HG02885 (cell line): ENCODE measurements around the gene ADAM12.

ENCODE experiments used
- ATAC-seq: cut with Tn5 transposase; IDR thresholded peaks from one replicate; pipeline ENCODE4 v1.9.1; 2021; ENCODE audit warnings: mild to moderate bottlenecking; ENCODE audit not compliant: unreplicated experiment, poor library complexity

Gene ADAM12

GRCh38 chr10:126387931-126388911, at the start of gene ADAM12:
ADAM12 (minus strand) TSS chr10:126388477; CDS start chr10:126388145, 332 bp downstream.
- ATAC-seq, result no peak

GRCh38 chr10:126437635-126438406, 49.5 kb upstream of the ADAM12 start:
- no peak for ATAC-seq

GRCh38 chr10:126434235-126434634, 46.0 kb upstream of the ADAM12 start:
- ATAC-seq, result no peak

DNA sequence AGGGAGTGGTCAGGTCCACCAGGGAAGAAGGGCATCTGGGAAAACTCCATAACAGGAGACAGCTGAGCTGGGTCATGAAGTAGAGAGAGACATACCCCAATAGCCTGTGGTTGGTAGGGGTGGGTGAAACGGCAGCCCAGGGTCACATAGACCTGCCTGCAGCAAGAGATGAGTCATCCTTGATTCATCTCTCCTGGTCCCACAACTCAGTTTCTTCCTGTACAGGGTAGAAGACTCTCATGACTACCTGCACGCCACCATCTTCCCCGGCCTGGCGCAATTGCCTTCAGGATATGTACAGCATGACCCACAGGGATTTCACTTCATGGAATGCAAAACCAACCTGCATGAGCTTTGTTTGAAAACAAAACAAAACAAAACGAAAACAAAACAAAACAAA, 45.1 kb upstream of the ADAM12 start:
- ATAC-seq, result no peak

DNA sequence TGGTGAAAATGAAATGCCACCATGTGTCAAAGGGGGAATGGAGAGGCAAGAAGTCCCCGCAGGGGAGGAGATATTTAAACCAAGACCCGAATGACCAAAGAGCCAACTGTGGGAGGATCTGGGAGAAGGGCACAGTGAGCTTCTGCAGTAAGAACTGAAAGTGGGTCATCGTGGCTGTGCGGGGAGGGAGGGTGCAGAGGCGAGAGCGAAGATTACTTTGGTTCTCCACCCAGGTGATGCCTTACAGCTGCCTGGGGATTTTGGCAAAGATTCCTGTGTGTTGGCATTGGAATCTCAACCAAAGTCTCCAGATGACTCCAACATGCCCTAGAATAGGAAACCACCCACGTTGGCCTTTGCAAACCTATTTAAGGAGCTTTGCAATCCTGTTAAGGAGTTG, 44.2 kb upstream of the ADAM12 start:
- no peak for ATAC-seq

- ATAC-seq, result no peak
Measured at GRCh38 chr10:126431816-126432215, 43.5 kb upstream of the ADAM12 start.

GRCh38 chr10:126430512-126430911, 42.2 kb upstream of the ADAM12 start:
- ATAC-seq, result no peak

DNA sequence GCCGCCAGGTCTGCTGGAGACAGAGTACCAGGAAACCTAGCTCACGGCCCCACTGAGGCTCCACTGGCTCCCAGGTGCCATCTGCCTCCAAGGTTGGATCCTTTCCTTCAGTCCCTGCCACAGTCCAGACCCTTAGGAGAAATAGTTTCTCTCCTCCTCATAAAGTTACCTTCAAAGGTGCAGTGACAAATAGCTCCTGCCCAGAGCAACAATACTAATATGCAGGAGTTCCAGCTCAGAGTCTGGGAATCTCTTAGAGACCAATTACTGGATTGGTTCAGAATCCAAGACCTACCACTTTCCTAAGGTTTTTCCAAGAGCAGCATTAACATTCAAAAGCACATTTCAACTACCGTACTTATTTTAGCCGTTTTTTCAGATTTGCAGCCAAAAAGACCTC, 41.0 kb upstream of the ADAM12 start:
- no peak for ATAC-seq

GRCh38 chr10:126425489-126426065, 37.3 kb upstream of the ADAM12 start:
- no peak for ATAC-seq

- ATAC-seq, result no peak
Measured at GRCh38 chr10:126425032-126425431, 36.8 kb upstream of the ADAM12 start.

DNA sequence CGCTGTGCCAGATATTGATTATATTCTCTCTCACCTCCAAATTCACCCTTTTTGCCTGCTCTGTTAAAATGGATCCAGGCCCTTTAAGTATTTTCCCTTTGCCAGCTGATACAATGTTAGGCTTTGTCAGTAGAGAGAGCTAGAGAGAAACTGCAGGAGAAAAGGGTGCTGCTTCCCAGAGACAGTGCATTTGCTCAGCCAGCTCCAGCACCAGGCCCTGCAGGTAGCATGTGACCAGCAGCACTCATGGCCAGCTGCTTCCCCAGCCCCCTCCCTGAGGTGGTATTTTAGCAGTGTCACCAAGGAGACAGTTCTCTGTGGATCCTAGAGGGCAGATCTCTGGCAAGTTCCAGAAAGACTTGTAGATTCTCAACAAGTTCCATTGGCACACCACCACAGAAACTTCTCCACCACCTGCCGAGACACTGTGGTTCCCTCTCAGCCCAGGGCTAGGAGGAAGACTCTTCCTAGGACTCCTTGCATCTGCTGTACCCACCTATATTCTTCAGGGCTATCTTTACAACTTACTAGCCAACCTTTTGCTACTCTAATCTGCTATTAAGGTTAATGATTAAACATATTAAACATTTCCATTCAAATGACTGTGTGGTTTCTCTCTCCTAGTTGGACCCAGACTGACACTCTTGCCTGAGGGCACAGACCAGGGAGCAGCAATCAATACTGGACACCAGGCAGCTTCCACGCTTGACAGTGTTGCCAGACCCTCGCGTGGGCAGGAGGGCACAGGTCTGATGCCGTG, 35.6 kb upstream of the ADAM12 start:
- no peak for ATAC-seq

GRCh38 chr10:126422567-126422966, 34.3 kb upstream of the ADAM12 start:
- no peak for ATAC-seq

DNA sequence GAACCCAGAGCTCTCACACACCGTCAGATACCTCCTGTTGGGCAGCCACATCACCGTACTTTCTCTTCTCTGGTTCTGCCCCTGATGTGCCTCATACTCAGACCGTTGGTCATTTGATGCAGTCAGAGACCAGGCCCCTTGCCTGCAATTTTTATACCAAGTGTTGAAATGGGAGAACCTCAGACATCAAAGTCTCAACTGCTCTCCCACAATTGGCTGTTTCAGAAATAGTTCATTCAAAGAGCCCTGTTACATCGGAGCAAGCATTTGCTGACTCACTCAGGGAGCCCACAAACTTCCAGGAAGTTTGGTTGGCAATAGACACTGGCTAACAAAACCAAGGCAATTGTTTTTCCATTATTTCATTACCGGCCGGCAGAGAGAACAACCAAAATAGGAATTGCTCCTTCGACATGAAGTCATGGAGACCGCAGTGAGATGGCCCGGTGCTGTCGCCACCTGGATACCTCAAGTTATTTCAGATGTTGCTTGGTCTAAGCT, 33.5 kb upstream of the ADAM12 start:
- no peak for ATAC-seq

- no peak for ATAC-seq
Measured at GRCh38 chr10:126420567-126421300, 32.5 kb upstream of the ADAM12 start.

- ATAC-seq, result no peak
Measured at GRCh38 chr10:126417220-126417825, 29.0 kb upstream of the ADAM12 start.

DNA sequence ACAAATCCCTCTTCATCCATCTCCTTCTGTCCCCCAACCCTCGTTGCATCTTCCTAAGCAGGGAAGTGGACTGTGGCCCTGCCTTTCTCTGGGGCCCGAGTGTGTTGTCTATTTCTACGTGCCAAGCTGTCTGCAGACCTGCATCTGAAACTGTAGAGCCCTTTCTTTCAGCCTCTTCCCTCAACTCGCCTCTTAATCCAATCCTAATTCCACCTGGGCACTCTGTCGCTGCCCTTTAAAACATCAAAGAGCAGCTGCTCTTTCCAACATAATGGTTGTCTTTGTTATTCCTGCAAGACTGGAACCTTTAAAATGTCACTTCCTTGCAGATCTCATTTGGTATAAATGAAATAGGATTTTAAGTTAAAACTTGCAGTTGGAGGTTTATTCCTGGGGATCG, 21.5 kb upstream of the ADAM12 start:
- no peak for ATAC-seq

DNA sequence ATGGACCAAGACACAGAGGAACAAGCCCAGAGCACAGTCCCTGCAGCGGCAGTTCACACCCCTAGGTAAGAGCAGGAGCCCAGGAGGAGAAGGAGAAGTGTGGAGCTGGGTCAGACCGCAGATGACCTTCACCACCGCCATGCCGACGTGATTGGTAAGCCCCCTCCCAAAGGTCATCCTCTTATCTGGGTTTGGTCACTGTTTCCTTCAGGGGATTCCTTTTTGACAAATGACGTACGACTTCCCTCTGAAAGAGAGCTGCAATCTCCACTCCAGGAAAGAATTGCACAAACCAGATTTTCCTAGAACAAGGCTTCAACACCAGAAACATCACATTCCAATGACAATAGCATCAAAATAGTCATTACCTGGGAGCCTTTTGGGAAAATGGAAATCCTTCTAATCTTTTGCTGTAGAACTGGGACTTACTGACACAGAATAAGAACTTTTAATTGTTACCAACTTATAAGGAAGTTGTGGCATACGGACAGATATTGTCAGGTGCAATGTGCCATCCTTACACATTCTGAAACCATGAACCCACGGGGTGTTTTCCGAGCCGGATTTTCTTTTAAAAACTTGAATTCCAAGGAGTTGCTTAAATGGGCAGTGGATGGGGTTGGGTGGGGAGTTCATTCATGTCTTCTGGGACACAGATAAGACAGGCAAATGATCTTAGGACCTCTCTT, 20.8 kb upstream of the ADAM12 start:
- no peak for ATAC-seq

GRCh38 chr10:126407831-126408230, 19.6 kb upstream of the ADAM12 start:
- ATAC-seq, result no peak
